Skeletal muscle cell (primary cell): Measurements from ENCODE around the gene CPM.
A peak's percentile ranks its signal among the peaks of the same experiment; 100 is the strongest.
"Not testable (repeated sequence)": the region's sequence is repeated elsewhere in the genome, so short reads cannot be mapped to it uniquely, and the experiment has no call there.

Experiments
- DNase-seq: peaks from one replicate; pipeline ENCODE4 v3.0.0-alpha.2; 2010; ENCODE audit warnings: low read depth
- H3K4me3 ChIP-seq: 2 replicates; pipeline ENCODE4 v1.5.1; 2011; ENCODE audit warnings: low read depth, mild to moderate bottlenecking, control low read depth, low read length, moderate library complexity

CPM gene

DNA sequence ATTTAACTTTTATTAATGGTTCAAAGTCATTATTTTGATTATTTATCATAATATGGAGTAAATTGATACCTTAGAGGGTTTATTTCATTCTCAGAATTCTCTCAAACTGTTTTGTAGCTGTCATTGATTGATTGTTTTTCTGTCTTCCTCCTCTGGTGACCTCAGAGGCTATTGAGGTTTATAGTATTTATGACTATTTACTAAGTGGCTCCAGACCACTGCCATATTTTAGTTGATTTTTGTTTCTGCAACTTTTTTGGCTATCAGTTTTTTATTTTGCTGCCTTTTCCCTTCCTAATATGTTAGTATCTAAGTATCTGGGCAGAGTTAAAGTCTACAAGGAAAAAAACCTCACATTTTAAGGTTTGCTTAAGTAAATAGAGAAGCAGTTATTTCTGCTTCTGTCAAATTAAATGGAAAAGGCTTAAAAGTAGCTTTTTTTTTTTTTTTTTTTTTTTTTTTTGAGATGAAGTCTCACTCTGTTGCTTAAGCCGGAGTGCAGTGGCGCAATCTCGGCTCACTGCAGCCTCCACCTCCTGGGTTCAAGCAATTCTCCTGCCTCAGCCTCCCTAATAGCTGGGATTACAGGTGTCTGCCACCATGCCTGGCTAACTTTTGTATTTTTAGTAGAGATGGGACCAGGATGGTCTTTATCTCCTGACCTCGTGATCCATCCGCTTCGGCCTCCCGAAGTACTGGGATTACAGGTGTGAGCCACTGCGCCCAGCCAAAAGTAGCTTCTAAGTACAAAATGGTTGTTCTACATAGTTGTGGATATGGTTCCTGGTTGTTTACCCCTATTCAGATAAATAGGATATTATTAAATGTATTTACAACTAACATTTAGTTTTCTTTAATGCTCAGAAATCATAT, 116.8 kb downstream of the CPM start:
- H3K4me3 ChIP-seq: no peak overlapping the region
- no peak for DNase-seq

DNA sequence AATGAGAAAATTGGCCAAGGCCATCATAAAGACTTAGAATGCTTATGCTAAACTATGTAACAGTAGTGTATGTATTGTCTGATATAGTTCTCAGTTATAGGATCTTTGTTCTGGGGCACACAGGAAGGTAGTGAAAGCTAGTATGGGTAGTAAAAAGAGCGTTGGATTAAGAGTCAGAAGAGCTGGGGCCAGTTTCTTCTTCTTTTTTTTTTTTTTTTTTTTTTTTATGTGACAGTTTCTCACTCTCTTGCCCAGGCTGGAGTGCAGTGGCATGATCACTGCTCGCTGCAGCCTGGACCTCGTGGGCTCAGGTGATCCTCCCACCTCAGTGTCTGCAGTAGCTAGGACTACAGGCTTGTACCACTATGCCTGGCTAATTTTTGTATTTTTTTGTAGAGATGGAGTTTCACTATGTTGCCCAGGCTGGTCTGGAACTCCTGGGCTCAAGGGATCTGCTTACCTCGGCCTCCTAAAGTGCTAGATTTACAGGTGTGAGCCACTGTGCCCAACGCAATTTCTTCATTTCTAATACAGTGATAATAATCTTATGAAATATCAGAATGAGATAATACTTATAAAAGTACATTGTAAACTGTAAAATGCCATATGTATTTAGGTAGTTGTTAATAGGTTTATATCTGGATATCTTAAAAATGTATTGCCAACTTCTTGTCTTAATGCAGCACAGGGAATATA, 117.6 kb downstream of the CPM start:
- no peak overlapping the region for H3K4me3 ChIP-seq
- DNase-seq: no peak

DNA sequence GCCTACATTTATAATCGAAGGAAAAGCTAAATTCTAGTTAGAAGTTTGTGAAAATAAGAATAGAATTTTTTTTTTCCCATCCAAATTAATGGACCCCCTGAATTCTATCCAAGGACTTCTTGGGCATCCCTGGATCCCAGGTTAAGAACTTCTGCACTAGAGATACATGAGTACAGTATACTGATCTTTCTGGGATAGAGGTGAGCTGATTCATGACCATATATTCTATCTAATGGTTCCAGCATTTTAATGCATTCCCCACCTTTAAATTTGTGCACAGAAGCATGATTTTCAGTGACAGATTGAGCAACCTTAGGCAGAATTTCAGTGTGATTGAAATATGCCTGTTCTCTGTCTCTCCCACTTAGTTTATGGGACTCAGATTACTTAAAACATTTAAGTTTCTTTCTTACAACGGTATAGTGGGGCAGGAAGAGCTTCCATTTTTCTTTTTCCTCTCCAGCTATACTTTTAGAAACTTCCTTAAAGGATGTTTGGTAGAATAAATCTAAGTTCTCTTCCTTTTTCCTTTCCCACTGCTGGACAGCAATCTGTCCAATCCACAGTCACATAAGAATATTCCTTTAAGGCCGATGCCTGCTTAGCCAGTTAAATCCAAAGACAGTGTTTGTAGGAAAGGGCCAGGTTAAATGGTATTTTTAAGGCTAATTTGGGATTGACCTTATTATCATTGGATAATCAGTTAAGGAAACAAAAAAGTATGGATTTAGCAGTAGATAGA, 118.3 kb downstream of the CPM start:
- peak overlapping the region; percentile 2 for H3K4me3 ChIP-seq
- DNase-seq: no peak

DNA sequence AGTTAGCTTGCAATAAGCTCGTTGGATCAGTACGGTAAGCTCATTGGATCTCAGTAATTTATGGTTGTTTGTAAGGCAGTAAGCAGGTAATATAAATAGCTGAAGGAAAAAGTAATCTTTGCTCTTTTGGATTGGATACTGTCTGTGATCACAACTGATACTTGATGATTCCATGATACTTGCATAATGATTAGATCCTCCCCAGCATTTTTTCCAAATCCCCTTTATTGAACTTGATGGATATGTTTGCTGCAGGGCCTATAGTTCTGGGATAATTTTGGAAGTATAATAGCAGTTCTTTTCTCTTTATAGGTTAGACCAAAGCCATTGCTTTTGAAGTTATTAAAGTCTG, 119.8 kb downstream of the CPM start:
- peak overlapping the region; percentile 1 for H3K4me3 ChIP-seq
- DNase-seq: no peak

GRCh38 chr12:68812553-68813241, 120.3 kb downstream of the CPM start:
- peak overlapping the region; percentile 34 for H3K4me3 ChIP-seq
- DNase-seq: no peak

DNA sequence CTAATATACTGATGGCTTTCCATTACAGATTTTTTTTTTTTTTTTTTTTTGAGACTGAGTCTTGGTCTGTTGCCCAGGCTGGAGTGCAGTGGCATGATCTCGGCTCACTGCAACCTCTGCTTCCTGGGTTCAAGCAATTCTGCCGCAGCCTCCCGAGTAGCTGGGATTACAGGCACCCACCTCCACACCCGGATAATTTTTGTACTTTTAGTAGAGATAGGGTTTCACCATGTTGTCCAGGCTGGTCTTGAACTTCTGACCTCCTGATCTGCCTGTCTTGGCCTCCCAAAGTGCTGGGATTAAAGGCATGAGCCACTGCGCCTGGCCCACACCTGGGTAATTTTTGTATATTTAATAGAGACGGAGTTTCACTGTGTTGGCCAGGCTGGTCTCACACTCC, 121.4 kb downstream of the CPM start:
- not testable (repeated sequence) for DNase-seq
- H3K4me3 ChIP-seq: peak overlapping the region; percentile 34

DNA sequence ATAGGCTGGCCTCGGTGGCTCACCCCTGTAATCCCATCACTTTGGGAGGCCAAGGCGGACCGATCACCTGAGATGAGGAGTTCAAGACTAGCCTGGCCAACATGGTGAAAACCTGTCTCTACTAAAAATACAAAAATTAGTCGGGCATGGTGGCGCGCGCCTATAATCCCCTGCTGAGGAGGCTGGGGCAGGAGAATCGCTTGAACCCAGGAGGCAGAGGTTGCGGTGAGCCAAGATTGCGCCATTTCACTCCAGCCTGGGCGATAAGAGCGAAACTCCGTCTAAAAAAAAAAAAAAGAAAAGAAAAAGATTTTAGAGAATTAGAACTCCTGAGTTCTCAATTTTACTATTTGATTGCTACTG, 123.0 kb downstream of the CPM start:
- peak overlapping the region; percentile 98 for H3K4me3 ChIP-seq
- DNase-seq: not testable (repeated sequence)

GRCh38 chr12:68809190-68810026, 123.6 kb downstream of the CPM start:
- H3K4me3 ChIP-seq: peak overlapping the region; percentile 98
- no peak for DNase-seq

GRCh38 chr12:68808388-68809189, 124.4 kb downstream of the CPM start:
- peak overlapping the region; percentile 98 for H3K4me3 ChIP-seq
- peak; percentile 63 for DNase-seq

- peak within 1 kb of the TSS; percentile 98 for H3K4me3 ChIP-seq
- DNase-seq: peak; percentile 63
These were observed 125.2 kb downstream of the CPM start, which contains the start of gene MDM2 for GRCh38 chr12:68807576-68808387. MDM2 (plus strand) TSS chr12:68808177; CDS start chr12:68808478, 301 bp downstream.

- not testable (repeated sequence) for DNase-seq
- H3K4me3 ChIP-seq: peak overlapping the region; percentile 98
These were observed 125.7 kb downstream of the CPM start for GRCh38 chr12:68807274-68807575.

- no peak overlapping the region for H3K4me3 ChIP-seq
- DNase-seq: no peak
These were observed 126.3 kb downstream of the CPM start for GRCh38 chr12:68806488-68807237.

DNA sequence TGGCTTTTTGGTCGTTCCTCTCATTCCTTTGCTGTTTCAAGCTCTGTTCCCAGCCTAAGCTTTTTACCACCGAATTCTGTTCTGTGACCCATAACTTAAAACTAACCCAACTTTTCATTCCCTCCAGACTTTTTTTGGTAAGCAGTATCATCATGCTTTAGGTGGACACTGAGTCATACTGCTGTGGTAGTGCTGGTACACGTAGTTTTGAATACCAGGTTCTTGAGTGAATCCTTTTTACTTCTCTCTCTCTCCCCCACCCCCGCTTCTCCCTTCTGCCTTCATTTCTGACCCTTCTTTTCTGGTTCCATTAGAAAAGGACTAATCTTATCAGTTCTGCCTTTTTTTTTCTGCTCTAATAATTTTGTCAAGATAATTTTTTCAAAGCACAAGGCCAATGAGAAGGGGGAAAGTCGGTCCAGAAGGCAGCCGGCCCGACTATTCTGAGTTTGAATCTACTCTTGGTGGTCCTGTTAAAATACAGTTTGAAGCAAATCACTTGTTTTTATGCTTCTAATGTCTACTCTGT, 127.3 kb downstream of the CPM start:
- no peak overlapping the region for H3K4me3 ChIP-seq
- peak; percentile 20 for DNase-seq

DNA sequence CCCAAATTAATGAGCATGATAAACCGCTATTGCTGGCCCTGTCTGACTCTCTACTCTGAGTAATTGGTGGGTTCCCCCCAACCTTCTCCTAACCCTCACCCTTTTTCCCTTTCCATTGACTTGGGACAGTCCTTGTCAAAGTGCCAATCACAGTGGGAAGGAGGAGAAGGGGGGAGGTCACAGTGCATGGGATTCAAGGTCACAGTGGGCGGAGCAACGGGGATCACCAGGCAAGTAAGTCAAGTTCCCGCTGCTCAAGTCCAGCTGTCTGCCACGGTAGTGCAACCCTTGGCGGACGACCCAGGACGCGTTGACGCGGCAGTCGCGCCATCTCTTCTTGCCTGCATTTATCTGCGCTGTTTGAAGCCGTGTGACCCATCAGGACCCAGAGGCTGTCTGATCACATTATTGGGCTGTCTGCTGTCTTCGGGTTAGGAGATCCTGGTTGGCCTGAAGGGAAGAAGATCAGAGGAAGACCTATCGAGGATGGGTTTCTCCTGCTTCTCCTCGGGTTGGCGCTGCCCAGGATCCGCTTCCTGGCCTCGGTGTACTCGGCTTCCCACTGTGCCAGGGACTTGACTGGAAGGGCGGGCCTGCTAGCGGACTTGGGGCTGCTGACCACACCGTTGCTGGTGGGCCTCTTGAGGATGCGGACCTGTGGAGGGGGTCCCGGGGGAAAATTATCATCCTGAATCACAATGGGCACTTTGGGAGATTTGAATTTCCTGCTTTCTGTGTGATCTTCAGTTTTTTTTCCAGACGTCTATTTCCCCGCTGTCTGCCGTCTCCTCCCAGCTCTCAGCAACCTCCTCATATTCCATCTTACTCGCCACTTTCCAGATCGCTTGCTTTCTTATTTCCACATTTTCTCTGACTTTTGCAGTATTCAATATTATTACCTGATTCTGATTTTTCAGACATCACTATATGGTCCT, 128.0 kb downstream of the CPM start:
- DNase-seq: no peak
- H3K4me3 ChIP-seq: no peak overlapping the region

DNA sequence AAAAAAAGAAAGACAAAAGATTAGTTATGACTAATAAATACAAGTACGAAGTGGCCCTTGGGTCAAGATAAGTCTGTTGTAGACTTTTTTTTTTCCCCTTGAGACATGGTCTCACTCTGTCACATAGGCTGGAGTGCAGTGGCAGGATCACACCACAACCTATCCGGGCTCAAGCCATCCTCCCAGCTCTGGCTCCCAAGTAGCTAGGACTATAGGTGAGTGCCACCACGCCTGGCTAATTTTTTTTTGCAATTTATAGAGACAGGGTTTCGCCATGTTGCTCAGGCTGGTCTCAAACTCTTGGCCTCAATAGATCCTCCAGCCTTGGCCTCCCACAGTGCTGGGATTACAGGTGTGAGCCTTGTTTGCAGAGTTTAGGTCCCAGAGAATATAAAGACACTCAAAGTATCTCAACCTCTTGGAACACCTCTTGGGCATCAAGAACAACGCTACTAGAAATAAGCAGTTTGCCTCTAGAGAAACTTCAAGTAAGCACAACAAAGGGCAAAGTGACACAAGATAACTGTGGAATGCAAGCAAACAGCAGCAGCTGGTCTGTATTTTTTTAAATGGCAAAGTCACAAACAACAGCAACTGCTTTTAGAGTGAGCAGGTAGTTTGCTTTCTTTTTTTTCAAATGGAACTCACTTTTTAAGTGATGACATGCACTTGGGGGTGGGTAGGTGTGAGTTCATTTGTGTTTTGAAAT, 128.9 kb downstream of the CPM start:
- H3K4me3 ChIP-seq: no peak overlapping the region
- DNase-seq: no peak
